HCT116 (cell line): ENCODE data around the gene EDNRA. TPM values are rescaled to one million over a fixed set of nuclear protein-coding genes. Genes with fewer than 3 reads are reported as not detected.

Source experiments
- ATAC-seq: fragments of 200-7000 bp; cut with Tn5 transposase; 2 replicates; pipeline ENCODE4 v1.9.1; 2020; ENCODE audit warnings: mild to moderate bottlenecking, moderate library complexity
- BruUV-seq: library from RNA; stranded (reverse); fragments of 400-500 nt; replicated peaks from 2 replicates; lab custom pipeline; 2021; lab: Mats Ljungman, UMichigan
- CTCF ChIA-PET: fragments of 300-600 bp; sonication (Branson Sonifier 250); formaldehyde crosslinking; loops from one replicate; lab custom pipeline; 2021; ENCODE audit warnings: antibody characterized with exemption; lab: Charles Lee
- POLR2A ChIA-PET: fragments of 300-600, 350-600 bp; sonication (Branson Sonifier 250); formaldehyde crosslinking; loops from one replicate; lab custom pipeline; 2021; ENCODE audit warnings: antibody characterized with exemption; lab: Charles Lee
- RAD21 ChIA-PET, 2 experiments: fragments of 300-600 bp; sonication (Branson Sonifier 250); formaldehyde crosslinking; loops; one replicate each; lab custom pipeline; 2023; ENCODE audit warnings: low total read pairs in 2 of 2; ENCODE audit not compliant: uncharacterized antibody in 2 of 2, unreplicated experiment in 2 of 2, low non-redundant PET in 1 of 2; lab: Charles Lee
- DNase-seq: peaks from one replicate; pipeline ENCODE4 v3.0.0-alpha.2; 2010; ENCODE audit warnings: low read depth, low spot score
- H2AFZ ChIP-seq: fragments of 200-600 bp; shearing (Covaris generic), sonication (generic); 2 replicates; pipeline ENCODE4 v1.6.1; 2017; ENCODE audit warnings: low read depth, mixed run types, mixed read lengths, antibody characterized with exemption, low read length; ENCODE audit not compliant: poor library complexity, severe bottlenecking
- H3K27ac ChIP-seq: 2 replicates; pipeline ENCODE4 v1.5.1; 2012; ENCODE audit warnings: low read depth, low read length
- H3K27me3 ChIP-seq: fragments of 200-600 bp; sonication (generic); 2 replicates; pipeline ENCODE4 v1.6.1; 2016; ENCODE audit warnings: mixed run types, low read length, mixed read lengths; ENCODE audit not compliant: insufficient read depth
- H3K36me3 ChIP-seq, 2 experiments: fragments of 200-500 bp in 1 of 2; fragments of 200-600 bp in 1 of 2; sonication (Bioruptor generic) in 1 of 2; sonication (generic) in 1 of 2; 2 replicates each; pipeline versions ENCODE4 v1.5.1 to v1.6.1; 2014 to 2016; ENCODE audit warnings: low read length in 2 of 2, inconsistent platforms in 1 of 2, mixed read lengths in 1 of 2, mixed run types in 1 of 2; ENCODE audit not compliant: insufficient read depth in 2 of 2, control insufficient read depth in 1 of 2
- H3K4me1 ChIP-seq, 2 experiments: fragments of 200-600 bp in 1 of 2; sonication (generic) in 1 of 2; 2 replicates each; pipeline versions ENCODE4 v1.5.1 to v1.6.1; 2012 to 2017; ENCODE audit warnings: low read length in 2 of 2, inconsistent platforms in 1 of 2, mild to moderate bottlenecking in 1 of 2, mixed read lengths in 1 of 2, mixed run types in 1 of 2, moderate library complexity in 1 of 2; ENCODE audit not compliant: insufficient read depth in 2 of 2, control insufficient read depth in 1 of 2
- H3K4me2 ChIP-seq: fragments of 200-600 bp; sonication (generic); 2 replicates; pipeline ENCODE4 v1.6.1; 2017; ENCODE audit warnings: mixed run types, low read length, mixed read lengths
- H3K4me3 ChIP-seq, 2 experiments: fragments of 200-600 bp in 1 of 2; sonication (generic) in 1 of 2; replicated peaks in 1 of 2; 2 replicates each; pipeline ENCODE4 v1.5.1; 2011 to 2016; ENCODE audit warnings: low read length in 2 of 2, control low read depth in 1 of 2, low read depth in 1 of 2, mild to moderate bottlenecking in 1 of 2, mixed read lengths in 1 of 2, mixed run types in 1 of 2
- H3K79me2 ChIP-seq: fragments of 200-600 bp; sonication (generic); 2 replicates; pipeline ENCODE4 v1.6.1; 2017; ENCODE audit warnings: mild to moderate bottlenecking, mixed run types, low read length, moderate library complexity, mixed read lengths; ENCODE audit not compliant: insufficient read depth
- H3K9ac ChIP-seq: fragments of 200-600 bp; sonication (generic); 2 replicates; pipeline ENCODE4 v1.6.1; 2016; ENCODE audit warnings: low read length, mixed read lengths
- H3K9me2 ChIP-seq: fragments of 200-600 bp; sonication (generic), shearing (Covaris generic); 2 replicates; pipeline ENCODE4 v1.6.1; 2017; ENCODE audit warnings: mixed run types, mild to moderate bottlenecking, moderate library complexity; ENCODE audit not compliant: insufficient read depth
- H3K9me3 ChIP-seq, 2 experiments: fragments of 200-500 bp in 1 of 2; fragments of 200-600 bp in 1 of 2; sonication (Bioruptor generic) in 1 of 2; sonication (generic) in 1 of 2; 2 replicates each; pipeline ENCODE4 v1.6.1; 2014 to 2017; ENCODE audit warnings: low read length in 2 of 2, mixed read lengths in 2 of 2, inconsistent platforms in 1 of 2, low read depth in 1 of 2, mild to moderate bottlenecking in 1 of 2, mixed run types in 1 of 2, moderate library complexity in 1 of 2; ENCODE audit not compliant: control insufficient read depth in 1 of 2, insufficient read depth in 1 of 2
- H4K20me1 ChIP-seq: fragments of 200-600 bp; sonication (generic), shearing (Covaris generic); 2 replicates; pipeline ENCODE4 v1.6.1; 2017; ENCODE audit warnings: mixed run types, mild to moderate bottlenecking, moderate library complexity; ENCODE audit not compliant: insufficient read depth
- CEBPB ChIP-seq: IDR thresholded peaks from 2 replicates; pipeline ENCODE4 v1.6.1; 2012; ENCODE audit warnings: low read depth
- CTCF ChIP-seq, 3 experiments: fragments of 200-600 bp in 1 of 3; sonication (generic) in 1 of 3; IDR thresholded peaks in 2 of 3; conservative IDR thresholded peaks in 1 of 3; 2 replicates each; pipeline ENCODE4 v1.5.1; 2012 to 2017; ENCODE audit warnings: low read depth in 2 of 3, low read length in 2 of 3, antibody characterized with exemption in 1 of 3, borderline replicate concordance in 1 of 3, control low read depth in 1 of 3, mild to moderate bottlenecking in 1 of 3, mixed read lengths in 1 of 3, mixed run types in 1 of 3, moderate library complexity in 1 of 3; ENCODE audit not compliant: insufficient read depth in 1 of 3
- SIN3A ChIP-seq: IDR thresholded peaks from 2 replicates; pipeline ENCODE4 v1.6.1; 2012; ENCODE audit warnings: low read depth
- TCF7L2 ChIP-seq: IDR thresholded peaks from 2 replicates; pipeline ENCODE4 v1.7.0; 2011; ENCODE audit warnings: borderline replicate concordance, inconsistent platforms; ENCODE audit not compliant: insufficient read depth, insufficient read length; ENCODE audit errors: extremely low read depth
- intact Hi-C: fragments of 100-400 bp; cut with micrococcal nuclease; formaldehyde crosslinking; loops from 2 replicates; pipeline ENCODE4 v1.10.0; 2022
- total RNA-seq: library from RNA; stranded (reverse); gene quantifications from one replicate; pipeline ENCODE4 v1.2.1, GENCODE V29; 2021; ENCODE audit not compliant: unreplicated experiment
- TF ChIP-seq, protein P1 (sequence below): IDR thresholded peaks from 2 replicates; pipeline ENCODE4 v1.6.1; 2012

Gene EDNRA
- total RNA-seq, 1 experiment from 2014 or later: 2.0 TPM

DNA sequence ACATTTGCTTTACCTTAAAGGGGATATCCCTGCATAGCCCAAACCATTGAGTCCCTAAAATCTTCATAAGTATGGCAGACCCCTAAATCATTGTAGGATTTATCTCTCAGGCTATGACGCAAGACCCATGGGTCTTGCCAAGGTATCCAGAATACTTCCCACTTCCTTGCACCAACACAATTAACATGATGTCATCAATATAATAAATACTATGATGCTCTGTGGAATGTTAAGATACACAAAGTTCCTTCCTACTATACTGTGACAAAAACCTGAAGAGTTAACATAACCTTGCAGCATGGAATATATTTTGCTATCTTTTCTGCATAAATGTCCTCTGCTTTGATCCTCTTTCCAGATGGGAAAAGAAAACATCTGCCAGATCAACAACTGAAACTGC lies 86.4 kb downstream of the EDNRA start:
- Histone ChIP-seq H3K36me3 (no peaks in the 10 kb centered on the region), H3K4me3 (no peak overlapping the region), H3K4me1 (no peaks in the 10 kb centered on the region), H3K9me2 (0 out of 2 replicates have a peak, but pooled peaks cover 3% of the 10 kb centered on the region), H4K20me1 (no peaks in the 10 kb centered on the region), H3K4me2 (no peak overlapping the region), H3K79me2 (no peaks in the 10 kb centered on the region), H3K9me3 (no peaks in the 10 kb centered on the region), H2AFZ (no peak overlapping the region), H3K27ac (no peak overlapping the region), H3K27me3 (no peaks in the 10 kb centered on the region), H3K9ac (no peak overlapping the region)
- intact Hi-C loops: no loop called here
- ATAC-seq: no peak
- DNase-seq: no peak
- ChIA-PET CTCF (no interaction called here), RAD21 (no interaction called here), POLR2A (no interaction called here)
- BruUV-seq: no TSS peak
- TF ChIP-seq, protein P1, sequence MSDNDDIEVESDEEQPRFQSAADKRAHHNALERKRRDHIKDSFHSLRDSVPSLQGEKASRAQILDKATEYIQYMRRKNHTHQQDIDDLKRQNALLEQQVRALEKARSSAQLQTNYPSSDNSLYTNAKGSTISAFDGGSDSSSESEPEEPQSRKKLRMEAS: no peak
- TF ChIP-seq SIN3A: no peak
- TF ChIP-seq, all 23 proteins: peak for 0

DNA sequence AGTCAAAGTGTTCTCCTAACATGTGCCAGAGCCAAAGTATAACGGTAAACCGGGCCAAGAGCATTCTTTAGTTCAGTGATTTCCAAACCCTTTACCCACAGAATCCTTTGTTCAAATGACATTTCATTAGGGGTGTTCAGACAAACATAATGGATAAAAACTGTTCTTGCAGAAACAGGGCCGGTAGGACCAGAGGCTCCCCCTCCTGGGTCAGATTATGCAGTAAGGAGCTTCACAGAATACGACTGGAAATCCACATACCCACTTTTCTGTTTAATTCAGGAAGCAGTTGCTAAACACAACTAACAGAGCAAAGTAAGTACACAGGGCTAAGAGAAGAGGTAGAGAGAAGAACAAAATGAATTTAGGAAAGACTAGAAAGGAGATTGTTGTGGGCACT lies 89.7 kb downstream of the EDNRA start:
- BruUV-seq: no TSS peak
- no peak for ATAC-seq
- Histone ChIP-seq H3K27me3 (no peaks in the 10 kb centered on the region), H3K4me1 (no peaks in the 10 kb centered on the region), H3K9ac (no peak overlapping the region), H3K9me3 (no peaks in the 10 kb centered on the region), H3K4me3 (no peak overlapping the region), H3K4me2 (no peak overlapping the region), H3K9me2 (0 out of 2 replicates have a peak, but pooled peaks cover 3% of the 10 kb centered on the region), H3K36me3 (no peaks in the 10 kb centered on the region), H4K20me1 (no peaks in the 10 kb centered on the region), H3K27ac (no peak overlapping the region), H3K79me2 (no peaks in the 10 kb centered on the region), H2AFZ (no peak overlapping the region)
- intact Hi-C loops: no loop called here
- CTCF ChIA-PET: no interaction called here
- TF ChIP-seq CTCF (IDR thresholded peaks at IDR 0.05 in 2 of 3, conservative IDR thresholded peaks at IDR 0.05 in 1 of 3; ENCODE audit: borderline replicate concordance in 1 of 3, insufficient read depth in 1 of 3, low read depth in 2 of 3, low read length in 2 of 3): no peak
- TF ChIP-seq CEBPB: no peak
- TF ChIP-seq TCF7L2: no peak
- POLR2A ChIA-PET: no interaction called here
- RAD21 ChIA-PET: no interaction called here
- no peak for DNase-seq
